HK-2 (cell line): ENCODE data around the gene PNPLA2.

Experiments
- DNase-seq: peaks from one replicate; pipeline ENCODE4 v3.0.0-alpha.2; 2018; ENCODE audit not compliant: unreplicated experiment

PNPLA2 gene, protein sequence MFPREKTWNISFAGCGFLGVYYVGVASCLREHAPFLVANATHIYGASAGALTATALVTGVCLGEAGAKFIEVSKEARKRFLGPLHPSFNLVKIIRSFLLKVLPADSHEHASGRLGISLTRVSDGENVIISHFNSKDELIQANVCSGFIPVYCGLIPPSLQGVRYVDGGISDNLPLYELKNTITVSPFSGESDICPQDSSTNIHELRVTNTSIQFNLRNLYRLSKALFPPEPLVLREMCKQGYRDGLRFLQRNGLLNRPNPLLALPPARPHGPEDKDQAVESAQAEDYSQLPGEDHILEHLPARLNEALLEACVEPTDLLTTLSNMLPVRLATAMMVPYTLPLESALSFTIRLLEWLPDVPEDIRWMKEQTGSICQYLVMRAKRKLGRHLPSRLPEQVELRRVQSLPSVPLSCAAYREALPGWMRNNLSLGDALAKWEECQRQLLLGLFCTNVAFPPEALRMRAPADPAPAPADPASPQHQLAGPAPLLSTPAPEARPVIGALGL

DNA sequence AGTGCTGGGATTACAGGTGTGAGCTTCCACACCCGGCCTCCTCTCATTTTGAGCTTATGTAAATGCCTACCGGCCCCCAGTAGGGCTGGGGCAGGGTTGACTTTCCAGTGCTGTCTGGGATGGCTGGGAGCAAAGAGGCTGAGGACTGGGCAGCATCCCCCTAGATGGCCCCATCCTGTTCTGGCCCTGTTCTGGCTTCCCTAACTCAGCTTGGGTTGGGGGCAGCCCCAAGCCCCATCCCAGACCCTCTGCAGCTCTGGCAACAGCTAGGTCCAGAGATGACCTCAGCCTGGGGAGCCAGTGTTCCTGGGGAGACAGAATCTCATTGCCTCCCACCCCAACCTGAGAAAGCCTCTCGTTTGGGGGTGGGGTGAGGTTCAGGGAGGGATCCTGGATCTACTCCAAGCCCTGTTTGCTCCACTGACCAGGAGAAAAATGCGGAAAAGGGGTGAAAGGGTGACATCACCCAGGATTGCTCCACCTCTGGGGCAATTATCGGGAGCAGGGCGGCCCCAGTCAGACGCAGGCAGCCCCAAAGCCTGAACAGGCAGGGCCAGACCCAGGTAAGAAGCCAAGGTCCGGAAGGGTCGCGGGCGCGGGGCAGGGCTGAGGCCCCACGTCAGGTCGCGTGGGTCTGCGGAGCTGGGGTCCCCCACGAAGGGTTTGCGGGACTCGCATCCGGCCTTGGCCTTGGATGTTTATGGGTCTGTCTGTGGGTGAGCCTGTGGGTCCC is at the start of gene PNPLA2:
PNPLA2 (plus strand) TSS at position 519 of the 733 bp plus-strand sequence. CDS start 805 bp downstream, outside the sequence.
- DNase-seq, result peak; percentile 68

DNA sequence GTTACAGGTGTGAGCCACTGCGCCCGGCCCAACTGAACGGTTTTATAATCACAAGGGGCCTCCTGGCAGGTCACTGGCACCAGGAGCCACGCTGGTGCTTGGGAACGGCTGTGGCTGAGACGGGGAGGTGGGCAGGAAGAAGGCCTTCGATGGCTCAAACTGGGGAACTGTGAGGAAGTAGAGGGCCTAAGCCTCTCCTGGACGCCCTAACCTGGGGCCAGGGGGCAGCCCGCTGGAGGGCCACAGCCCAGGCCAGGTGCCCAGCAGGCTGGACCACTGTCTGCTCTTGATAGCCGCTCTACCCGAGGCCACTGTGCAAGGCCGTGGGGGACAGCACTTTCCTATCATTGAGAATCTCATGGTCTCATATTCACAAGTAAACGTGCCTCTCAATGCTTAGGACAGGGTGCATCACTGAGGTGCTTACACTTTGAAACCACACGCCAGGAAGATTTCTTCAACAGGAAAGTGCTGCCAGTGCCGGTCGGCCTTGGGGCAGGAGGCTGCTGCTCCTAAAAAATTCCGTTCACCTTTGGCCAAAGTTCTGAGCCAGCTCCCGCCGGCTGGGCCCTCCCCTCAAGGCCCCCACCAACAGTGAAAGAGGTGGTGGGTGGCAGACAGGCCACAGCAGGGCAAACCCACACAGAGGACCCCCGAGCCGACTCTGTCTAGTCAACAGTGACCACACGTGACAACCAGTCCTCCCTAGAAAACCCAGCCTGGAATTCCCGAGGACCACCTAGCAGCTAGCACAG is 48.6 kb upstream of the PNPLA2 start:
- DNase-seq, result no peak

DNA sequence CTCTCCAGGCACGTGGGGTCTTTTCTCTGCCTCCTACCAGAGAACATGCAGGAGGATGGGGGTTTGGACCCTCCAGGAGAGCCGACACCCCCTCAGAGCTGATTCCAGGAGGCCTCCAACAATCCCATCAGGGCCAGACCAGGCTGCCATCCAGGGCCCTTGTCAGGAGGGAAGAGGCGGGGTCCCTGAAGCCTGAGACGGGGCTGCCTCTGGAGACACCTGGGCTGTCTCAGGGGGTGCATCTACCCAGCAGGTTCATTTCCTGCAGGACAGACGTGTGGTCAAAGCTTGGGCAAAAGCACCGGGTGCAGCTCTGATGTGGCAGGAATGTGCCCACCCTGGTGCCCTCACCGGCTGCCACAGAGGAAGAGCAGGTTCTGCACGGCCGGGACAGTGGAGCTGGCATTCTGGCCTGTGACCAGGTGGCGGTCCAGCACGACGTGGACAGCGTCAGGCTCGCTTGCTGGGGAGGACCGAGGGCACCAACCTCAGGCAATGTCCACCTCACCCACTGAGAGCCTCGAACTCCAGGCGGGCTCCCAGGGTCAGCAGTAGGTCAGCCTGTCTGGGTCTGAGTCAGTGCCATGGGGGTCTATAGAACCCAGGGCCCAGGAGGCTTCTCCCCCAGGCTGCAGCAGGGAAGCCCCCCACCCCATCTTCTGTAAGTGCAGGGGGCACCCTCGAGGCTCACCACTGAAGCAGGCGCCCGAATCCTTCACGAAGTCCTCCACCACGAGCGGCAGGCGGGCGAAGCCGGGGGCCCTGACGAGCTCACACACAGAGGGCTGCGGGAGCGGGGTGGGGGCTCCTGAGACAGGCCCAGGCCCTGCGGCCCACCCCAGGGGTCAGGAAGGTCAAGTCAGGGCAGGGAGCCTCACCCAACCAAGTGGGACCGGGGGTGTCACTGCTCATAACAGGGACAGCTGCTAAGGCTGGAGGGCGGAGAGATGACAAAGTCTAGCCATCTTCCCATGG is 47.8 kb upstream of the PNPLA2 start:
- DNase-seq, result no peak

DNA sequence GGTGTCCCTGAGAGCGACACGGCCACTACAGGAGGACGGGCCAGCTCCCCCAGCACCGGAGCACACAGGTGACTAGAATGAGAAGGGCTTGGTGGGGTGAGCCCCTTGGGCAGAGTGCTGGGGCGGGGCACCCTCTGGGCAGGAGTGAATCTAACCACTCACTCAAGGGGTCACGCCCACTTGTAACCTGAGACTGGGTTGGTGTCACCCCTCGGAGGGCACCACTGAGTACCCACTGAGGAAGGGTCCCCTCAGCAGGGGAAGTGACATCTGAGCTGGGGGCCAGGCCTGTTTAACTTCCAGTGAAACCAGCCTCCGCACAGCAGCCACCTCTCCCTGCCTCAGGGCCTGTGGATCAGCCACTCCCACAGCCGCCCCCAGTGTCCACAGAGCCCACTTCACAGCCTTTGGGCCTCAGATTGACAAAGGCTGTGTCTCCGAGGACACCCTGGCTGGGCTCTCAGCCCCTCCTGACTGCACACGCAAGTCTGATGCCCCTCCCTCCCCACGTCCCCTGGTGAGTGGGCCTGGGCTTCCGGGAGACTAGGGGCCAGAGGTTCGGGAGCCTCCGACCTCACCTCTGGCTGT is 47.0 kb upstream of the PNPLA2 start:
- DNase-seq, result no peak

DNA sequence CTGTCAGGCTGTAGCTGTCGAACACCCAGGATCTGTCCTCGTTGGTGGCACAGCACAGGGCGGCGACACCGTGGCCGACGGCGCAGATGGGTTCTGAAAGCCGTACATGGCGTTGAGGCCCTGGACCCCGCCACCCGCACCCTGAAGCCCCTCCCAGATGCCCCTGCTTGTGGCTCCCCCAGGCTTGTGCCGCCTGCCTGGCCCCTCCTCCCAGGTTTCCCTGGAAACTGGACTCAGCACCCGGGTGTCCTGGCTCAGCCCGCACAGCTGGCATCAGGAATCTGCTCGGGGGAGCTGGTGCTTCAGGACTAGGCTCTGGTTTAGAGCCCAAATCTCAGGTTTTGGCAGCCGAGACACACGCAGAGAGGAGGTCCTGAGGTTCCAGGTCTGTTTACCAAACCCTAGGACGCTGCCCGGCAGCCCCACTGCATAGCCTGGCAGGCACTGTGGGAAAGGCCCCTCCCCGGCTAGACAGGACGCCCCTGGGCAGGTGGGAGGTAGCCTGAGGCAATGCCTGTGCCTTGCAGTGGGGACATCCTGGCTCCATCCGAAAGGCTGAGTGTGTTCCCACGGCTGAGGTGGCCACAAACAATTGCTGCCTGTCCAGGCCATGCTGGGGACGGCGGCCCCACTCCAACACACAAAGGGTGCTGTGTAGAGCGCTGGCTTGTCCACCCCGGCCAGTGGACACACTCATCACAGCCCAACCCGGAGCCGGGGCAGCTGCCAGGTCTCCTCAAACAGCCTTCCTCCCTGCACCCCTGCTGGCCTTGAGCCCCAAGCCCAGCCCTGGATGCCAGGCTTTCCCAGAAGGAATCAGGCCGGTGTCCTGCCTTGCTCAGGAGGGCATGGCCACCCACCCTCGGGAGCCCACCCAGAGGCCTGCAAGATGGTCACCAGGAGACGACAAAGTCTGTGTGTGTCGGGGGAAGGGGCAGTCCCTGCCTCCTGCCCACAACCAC is 46.0 kb upstream of the PNPLA2 start:
- DNase-seq, result no peak

DNA sequence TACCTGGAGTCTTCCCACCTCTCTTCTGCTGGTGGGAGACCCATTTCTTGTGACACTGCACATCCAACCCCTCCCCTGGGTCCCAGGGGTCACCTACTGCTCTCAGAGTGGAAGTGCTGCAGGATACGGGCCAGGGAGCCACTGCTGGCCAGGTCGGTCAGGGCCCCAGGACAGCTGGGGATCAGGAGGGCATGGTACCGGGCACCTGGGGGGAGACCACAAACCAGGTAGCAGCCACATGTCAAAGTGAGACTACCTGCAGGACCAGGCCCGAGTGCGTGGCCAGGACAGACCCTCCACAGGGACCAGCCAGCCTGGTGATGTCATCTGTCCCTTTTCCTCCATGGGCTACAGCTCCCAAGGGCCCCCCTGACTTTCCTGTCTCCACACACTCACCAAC is 45.3 kb upstream of the PNPLA2 start:
- no peak for DNase-seq

DNA sequence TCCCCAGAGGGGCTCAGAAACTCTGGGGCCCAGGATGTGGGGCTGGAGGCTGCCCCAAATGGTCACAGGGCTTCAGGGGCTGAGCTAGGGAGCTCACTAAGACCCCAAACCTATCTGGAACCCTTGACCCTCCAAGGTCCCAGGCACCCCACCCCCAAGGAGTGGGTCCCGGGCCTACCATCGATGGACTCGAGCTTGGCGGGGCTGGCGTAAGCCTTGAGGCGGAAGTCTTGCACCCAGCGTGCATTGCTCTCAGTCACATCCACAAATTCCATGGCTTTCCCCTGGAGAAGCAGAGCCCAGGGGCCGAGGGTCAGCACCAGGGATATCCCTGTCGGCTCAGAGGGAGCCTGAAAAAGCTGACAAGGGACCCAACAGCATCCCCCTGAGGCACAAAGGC is 44.9 kb upstream of the PNPLA2 start:
- no peak for DNase-seq

DNA sequence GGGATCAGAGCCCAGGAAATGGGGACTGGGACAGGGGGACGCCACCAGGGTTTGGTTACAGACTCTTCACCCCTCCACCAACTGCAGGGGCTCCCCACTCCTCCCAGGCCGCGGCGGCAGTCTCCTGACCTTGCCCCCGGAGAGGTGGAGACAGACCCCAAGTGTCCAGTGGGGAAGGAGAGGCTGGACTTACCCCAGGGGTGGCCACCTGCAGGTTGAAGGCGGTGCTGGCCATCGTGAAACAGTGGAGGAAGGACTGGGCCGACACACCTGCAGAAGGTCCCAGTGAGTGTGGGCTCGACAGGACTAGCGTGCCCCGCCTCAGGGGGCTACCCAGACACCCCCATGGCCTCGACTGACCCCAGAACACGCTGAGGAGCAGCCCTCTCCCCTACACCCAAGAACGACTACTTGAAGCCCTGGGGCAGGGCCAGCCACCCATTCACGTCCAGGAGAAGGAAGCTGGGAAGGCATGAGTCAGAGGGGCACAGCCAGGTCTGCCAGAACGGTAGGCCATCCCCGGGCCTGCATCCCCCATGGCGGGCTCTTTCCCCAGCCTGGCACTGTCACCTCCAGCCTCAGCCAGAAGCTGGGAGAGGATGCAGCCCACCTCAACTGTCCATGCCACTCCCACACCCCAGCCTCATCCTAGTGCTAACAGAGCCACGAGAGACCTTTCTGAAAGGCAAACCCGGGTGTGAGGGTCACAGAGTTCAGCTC is 43.7 kb upstream of the PNPLA2 start:
- DNase-seq, result no peak

DNA sequence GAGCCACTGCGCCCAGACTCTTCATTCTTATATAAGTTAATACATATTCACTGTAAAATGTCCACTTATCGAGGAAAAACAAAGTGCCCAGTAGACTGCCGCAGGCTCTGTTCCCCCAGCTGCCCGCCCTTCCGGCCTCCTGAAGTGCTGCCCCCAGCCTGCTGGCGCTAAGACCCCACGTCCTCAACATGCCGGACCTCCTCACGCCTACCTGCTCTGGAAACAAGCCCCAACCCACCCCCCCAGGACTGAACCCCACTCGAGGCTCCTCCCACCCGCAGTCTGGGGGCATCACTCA is 42.5 kb upstream of the PNPLA2 start:
- DNase-seq, result no peak

DNA sequence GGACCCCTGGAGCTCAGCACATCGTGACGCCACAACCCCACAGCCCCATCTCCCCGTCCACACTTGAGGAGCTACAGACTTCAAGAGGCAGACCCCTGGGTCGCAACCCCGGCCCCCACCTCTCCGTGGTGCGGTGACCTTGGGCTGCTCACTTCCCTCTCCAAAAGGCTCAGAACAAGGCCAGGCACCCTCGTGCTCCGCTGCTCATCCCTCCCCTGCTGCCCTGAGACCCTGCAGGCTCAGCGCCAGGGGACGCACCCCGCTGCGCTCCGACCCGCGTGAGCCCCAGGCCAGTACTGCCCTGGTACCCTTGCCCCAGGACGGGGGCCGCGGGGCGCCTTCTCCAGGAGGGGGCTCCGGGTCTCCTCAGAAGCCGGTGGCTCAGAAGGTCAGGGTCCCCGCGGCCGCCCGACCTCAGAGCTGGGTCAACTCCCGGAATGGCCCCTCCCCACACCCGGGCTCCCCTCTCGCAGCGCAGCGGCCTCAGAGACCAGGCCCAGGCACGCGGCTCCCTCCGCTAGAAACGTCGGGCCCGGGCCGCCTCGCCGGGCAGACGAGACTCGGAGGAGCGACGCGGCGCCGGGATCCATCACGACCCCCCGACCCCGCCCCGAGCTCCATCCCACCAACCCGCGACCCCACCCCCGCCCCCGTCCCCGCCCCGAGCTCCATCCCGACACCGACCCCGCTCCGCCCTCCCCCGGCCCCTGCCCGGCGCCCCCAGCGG is 42.0 kb upstream of the PNPLA2 start:
- DNase-seq, result no peak

DNA sequence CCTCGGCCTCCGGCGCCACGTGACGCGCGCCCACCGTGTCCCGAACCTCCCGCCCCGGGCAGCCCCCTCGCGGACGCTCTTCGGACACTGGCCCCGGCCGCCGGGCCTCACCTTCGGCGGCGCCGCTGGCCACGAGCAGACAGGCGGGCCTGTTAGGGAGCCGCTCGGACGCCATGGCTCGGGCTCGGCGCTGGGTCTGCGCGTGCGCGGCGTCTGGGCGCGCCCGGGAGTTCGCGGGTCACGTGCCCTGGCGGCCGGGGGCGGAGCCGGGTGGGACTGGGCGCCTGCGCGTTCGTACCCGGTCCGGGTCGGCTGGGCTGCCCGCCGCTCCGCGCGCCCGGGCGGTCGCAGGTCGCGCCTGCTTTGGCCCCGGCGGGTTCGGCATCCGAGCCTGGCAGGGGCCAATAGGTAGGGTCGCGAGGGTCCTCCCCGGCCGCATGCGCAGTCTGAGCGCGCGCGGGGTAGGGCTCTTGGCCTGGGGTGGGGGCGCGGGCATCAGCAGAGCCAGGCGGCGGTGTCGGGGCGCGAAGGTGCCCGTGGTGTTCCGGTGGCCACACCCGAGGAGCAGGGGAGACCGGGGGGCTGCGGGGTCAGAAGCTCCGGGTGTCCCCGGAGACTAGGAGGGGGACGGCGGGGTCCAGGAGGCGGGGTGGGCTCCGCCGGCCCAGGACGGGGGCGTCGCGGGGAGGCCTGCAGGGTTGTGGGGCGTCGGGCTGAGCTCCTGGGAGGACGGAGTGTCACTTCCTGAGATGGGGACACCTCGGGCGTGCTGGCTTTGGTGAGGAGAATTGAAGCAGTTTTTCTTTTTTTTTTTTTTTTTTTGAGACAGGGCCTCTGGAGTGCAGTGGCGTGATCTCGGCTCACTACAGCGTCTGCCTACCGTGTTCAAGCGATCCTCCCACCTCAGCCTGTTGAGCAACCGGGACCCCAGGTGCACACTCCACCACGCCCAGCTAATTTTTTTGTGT is 41.1 kb upstream of the PNPLA2 start, which contains the start of gene GATD1:
GATD1 (minus strand) TSS at position 200 of the 968 bp plus-strand sequence; CDS start at position 175, 25 bp downstream.
- peak; percentile 85 for DNase-seq

DNA sequence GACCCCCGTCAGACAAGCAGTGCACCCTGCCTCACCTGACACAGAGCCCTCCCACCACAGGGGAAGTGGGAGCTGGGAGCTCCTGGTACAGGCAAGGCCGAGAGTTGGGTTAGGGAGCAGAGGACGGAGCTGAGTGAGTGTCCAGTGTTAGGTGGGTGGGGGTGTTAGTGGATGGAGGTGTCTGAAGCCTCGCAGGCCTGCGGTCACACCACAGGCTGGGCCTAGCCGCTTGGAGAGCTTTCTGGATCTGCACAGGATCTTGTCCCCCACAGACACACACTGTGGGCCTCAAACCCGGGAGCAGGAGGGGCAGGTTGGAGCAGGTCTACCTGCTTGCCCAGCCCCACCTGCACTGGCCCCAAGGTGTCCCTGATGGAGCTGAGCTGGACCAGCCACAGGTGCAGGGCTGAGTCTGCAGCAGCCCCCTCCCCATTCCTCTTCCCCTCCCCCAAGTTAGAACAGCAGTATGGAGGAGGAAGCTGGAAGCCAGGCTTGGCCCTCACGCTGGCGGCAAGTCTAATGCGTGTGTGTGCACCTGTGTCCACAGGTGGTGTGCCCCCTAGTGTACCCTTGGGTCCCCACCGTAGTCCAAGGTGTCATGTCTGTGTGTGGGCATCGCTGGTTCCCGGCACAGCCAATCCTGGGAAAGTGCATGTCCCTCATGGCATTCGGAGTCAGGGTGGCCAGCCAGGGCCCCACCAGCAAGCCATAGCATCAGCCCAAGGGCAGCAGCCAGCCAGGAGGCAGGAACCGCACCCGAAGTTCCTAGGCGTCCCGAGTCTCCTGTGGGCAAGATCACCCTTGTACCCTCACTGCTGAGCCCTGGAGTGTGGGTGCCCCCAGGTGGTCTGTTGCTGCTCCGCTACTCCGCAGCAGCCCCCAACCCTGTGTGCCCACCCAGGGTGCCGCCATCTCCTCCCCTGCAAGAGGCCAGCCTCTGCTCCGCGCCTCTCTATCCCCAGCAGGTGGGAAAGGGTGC is 39.4 kb upstream of the PNPLA2 start:
- DNase-seq, result no peak

DNA sequence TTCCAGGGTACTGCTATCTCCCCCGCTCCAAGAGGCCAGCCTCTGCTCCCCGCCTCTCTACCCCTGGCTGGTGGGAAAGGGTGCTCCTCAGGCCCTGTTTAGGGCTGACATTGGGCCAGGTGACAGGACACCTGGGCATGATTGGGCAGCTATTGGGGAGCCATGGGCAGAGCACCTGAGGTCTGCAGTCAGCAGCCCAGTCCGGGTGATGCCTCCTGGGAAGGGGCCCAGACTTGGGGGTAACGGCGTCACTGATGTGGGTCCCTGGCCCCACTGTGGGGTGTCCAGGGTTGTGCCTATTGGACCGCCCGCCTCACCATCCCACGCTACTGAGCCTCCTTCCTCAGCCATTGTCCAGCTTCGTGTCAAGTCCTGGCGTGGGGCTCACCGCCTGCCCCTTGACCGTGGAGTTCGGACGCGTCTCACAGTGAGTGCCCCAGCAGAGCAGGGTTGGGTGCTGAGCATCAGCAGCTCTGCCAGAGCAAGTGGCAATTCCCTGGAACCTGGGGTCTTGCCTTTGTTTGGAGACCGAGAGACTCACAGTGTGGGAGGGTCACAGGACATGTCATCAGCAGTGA is 38.7 kb upstream of the PNPLA2 start:
- DNase-seq, result no peak

DNA sequence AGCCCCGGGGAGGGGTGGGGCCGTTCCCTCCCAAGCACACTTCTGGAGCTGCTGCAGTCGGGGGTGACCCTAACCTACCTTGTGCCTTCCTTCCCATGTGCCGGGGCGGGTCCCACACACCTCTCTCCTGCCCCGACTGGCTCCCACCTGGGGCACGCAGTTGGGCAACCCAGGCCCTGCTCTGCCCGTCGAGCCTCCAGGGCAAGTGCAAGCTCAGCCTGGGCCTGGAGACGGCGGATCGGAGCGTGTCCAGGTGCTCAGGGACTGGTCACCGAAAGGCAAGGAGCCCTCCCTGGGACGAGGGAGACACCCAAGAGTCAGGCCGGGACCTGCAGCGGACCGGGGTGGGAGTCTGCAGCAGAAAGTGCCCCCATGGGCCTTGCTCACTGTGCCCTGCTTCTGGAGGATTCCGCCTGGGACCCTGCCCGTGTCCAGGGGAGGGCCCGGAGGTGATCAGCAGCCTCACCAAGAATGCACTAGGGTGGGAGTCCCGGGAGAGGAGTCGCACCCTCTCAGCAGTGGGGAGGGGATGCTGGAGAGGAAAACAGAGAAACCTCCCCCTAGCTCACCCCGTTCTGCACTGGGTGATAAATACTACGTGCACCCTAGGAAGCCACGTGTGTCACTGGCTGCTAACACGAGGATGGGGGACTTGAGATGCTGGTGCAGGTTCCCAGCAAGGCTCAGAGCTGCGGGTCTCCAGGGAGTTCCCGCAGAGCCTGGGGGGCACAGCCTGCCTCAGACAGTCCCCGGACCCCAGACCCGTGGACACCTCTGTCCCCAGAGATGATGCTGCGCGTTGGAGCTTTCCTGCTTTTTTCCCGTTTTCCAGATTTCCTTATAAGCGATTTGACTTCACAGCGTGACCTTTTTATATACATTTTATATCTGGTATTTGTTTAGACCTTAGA is 36.2 kb upstream of the PNPLA2 start:
- no peak for DNase-seq
